Heart left ventricle (tissue), 16 donors: Measurements from ENCODE around the gene TCF7L2. TPM values are rescaled to one million over a fixed set of nuclear protein-coding genes. Genes with fewer than 3 reads are reported as not detected.
A peak's percentile ranks its signal among the peaks of the same experiment; 100 is the strongest.

ENCODE experiments used
- ATAC-seq, 4 donors: fragments of 200-7000 bp; cut with Tn5 transposase; one replicate each; pipeline ENCODE4 v1.9.1; 2020 to 2022; ENCODE audit warnings: moderate library complexity in 4 of 4, mild to moderate bottlenecking in 3 of 4, moderate number of reproducible peaks in 1 of 4
- DNase-seq, 5 donors: peaks; one replicate each; pipeline ENCODE4 v3.0.0-alpha.2; 2020
- H3K27ac ChIP-seq, 12 donors: fragments of 200-600 bp; sonication (generic) in 4 of 12; one replicate each; pipeline versions ENCODE4 v1.5.0 to v1.8.0; 2016 to 2022; ENCODE audit warnings: mild to moderate bottlenecking in 2 of 12
- H3K27me3 ChIP-seq, 9 donors: fragments of 200-600 bp; sonication (generic) in 2 of 9; one replicate each; pipeline versions ENCODE4 v1.5.1 to v1.8.0; 2016 to 2022; ENCODE audit warnings: mild to moderate bottlenecking in 3 of 9
- H3K36me3 ChIP-seq, 9 donors: fragments of 200-600 bp; sonication (generic) in 2 of 9; one replicate each; pipeline versions ENCODE4 v1.5.0 to v1.8.0; 2018 to 2022; ENCODE audit warnings: mild to moderate bottlenecking in 2 of 9
- H3K4me1 ChIP-seq, 12 donors: fragments of 200-600 bp; sonication (generic) in 4 of 12; one replicate each; pipeline versions ENCODE4 v1.5.0 to v1.8.0; 2016 to 2022; ENCODE audit warnings: mild to moderate bottlenecking in 3 of 12
- H3K4me3 ChIP-seq, 12 donors: fragments of 200-600 bp; sonication (generic) in 4 of 12; one replicate each; pipeline versions ENCODE4 v1.5.0 to v1.8.0; 2017 to 2022; ENCODE audit warnings: mild to moderate bottlenecking in 9 of 12, moderate library complexity in 4 of 12
- H3K9me3 ChIP-seq, 12 donors: fragments of 200-600 bp; sonication (generic) in 4 of 12; one replicate each; pipeline versions ENCODE4 v1.5.0 to v1.8.0; 2016 to 2022; ENCODE audit warnings: mild to moderate bottlenecking in 1 of 12
- CTCF ChIP-seq, 12 donors: fragments of 200-600 bp; sonication (generic) in 4 of 12; IDR thresholded peaks; one replicate each; pipeline versions ENCODE4 v1.5.0 to v1.8.0; 2018 to 2022; ENCODE audit warnings: antibody characterized with exemption in 12 of 12, mild to moderate bottlenecking in 5 of 12
- POLR2A ChIP-seq, 2 donors: fragments of 450-650 bp; IDR thresholded peaks; one replicate each; pipeline ENCODE4 v1.6.1; 2017; ENCODE audit warnings: antibody characterized with exemption in 2 of 2, mild to moderate bottlenecking in 2 of 2, moderate library complexity in 2 of 2
- WGBS, 4 donors: extraction: QIAGEN DNeasy Blood & Tissue Kit in 2 of 4; methylation state at CpG; one replicate each; pipeline versions ENCODE4 v1.1.5 to v1.1.7; 2013 to 2018; 5-methylcytosine and 5-hydroxymethylcytosine counted together
- intact Hi-C, 10 donors: fragments of 100-400 bp; cut with DNase I; formaldehyde crosslinking; loops; one replicate each; pipeline versions ENCODE4 v1.11.1 to v1.14.2; 2022
- polyA plus RNA-seq, 2 donors: library from polyadenylated mRNA; stranded (reverse); fragments of 200-250 nt; gene quantifications; one replicate each; pipeline ENCODE4 v1.2.3, GENCODE V29; 2013
- total RNA-seq, 9 donors: library from RNA; depleted of rRNA in 2 of 9; stranded (reverse); fragments of >200 nt in 2 of 9; fragmentation: NEBNext Ultra II Directional in 3 of 9; extraction: Animal tissue kit (Norgen Biotek cat#: 25700) in 3 of 9; gene quantifications; one replicate each; pipeline versions ENCODE4 v1.1.0 to v1.2.4, GENCODE V29; 2016 to 2023
- donor health status: ischemic (EF 13 %, LVEDD 7.1; RV severe dilation, severe dysfunction).
- donor health status: healthy with polysubstance abuse.
- donor health status: DM: no; HTN: yes; CAD: no.
- donor health status: DM: no; HTN: no; CAD: no.
- donor health status: ischemic (EF 25% LVEDD 6.9; RV normal size, moderate dysfunction).
- donor health status: ischemic (EF 25% LVEDD 5.7; RV mildly dilated, moderate dysfunction).
- donor health status: healthy.
- donor health status: DM: yes; HTN: yes; CAD: no.
- donor health status: ischemic (EF 35%, LVEDD 5.7; RV mildly dilated, moderate dysfunction).
- donor health status: nonischemic (EF 11% LVEDD 7.7; RV severe dilation, severe dysfunction).
- donor health status: DM: yes; HTN: yes; CAD: no.
- donor health status: PGD.
- donor health status: ischemic (EF 29% LVEDD 5.4; RV normal size, mild dysfunction).
- donor health status: nonischemic (EF 23%, LVEDD 6.1; RV moderate dilation, normal function).

Gene TCF7L2
- total and polyA plus RNA-seq, 11 donors: 4.3 to 17.5 (median 8.4) TPM

DNA sequence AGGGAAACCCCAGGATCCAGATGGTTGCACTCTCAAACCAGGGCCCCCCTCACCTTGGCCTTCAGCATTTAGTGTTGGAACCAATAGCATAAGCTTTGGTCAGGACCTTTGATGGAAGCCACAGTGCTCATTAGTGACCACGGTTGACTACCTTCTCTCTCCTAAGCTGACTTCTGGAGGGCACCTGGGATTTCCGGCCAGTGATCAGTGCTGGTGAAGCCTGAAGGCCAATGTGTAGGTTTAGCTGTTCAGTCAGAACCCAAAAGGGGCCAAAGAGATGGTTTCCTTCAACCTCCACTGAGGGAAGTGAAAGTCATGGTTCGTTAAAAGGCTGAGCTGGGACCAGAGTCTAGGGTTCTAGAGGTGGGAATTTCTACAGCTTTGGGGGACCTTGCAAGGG lies 46.4 kb downstream of the TCF7L2 start:
- DNase-seq (no peak), ATAC-seq (no peak)
- Histone ChIP-seq H3K4me1 (peaks cover 0 to 47% (median 24%) of the 10 kb centered on the region in 12 donors), H3K9me3 (no peaks in the 10 kb centered on the region), H3K27me3 (no peaks in the 10 kb centered on the region), H3K27ac (no peak overlapping the region), H3K36me3 (no peaks in the 10 kb centered on the region), H3K4me3 (no peak overlapping the region)
- WGBS, 4 donors: 90 to 97% (median 94%) methylated on average over 3 of the region's 3 CpGs
- no peak for TF ChIP-seq POLR2A (IDR thresholded peaks at IDR 0.05)
- no peak for TF ChIP-seq CTCF (IDR thresholded peaks at IDR 0.05)
- intact Hi-C loops: no loop called here

GRCh38 chr10:112999102-112999501 lies 49.1 kb downstream of the TCF7L2 start:
- 86 to 95% (median 92%) methylated on average over 4 of the region's 4 CpGs for WGBS, 4 donors
- peaks cover 0 to 70% (median 34%) of the 10 kb centered on the region in 12 donors for H3K4me1 ChIP-seq
- no peak for TF ChIP-seq POLR2A (IDR thresholded peaks at IDR 0.05)
- TF ChIP-seq CTCF (IDR thresholded peaks at IDR 0.05): no peak
- peak overlapping the region in 1 of 12 donors; percentile 5 for H3K27ac ChIP-seq
- ATAC-seq (no peak), DNase-seq (no peak)
- no peaks in the 10 kb centered on the region for H3K36me3 ChIP-seq
- no peaks in the 10 kb centered on the region for H3K27me3 ChIP-seq
- intact Hi-C loops: no loop called here
- H3K9me3 ChIP-seq: no peaks in the 10 kb centered on the region
- H3K4me3 ChIP-seq: no peak overlapping the region

- Histone ChIP-seq H3K4me3 (no peak overlapping the region), H3K27me3 (no peaks in the 10 kb centered on the region), H3K9me3 (no peaks in the 10 kb centered on the region), H3K36me3 (no peaks in the 10 kb centered on the region), H3K27ac (peak overlapping the region in 10 of 12 donors; percentile 16 to 60 (median 33)), H3K4me1 (peaks cover 0 to 73% (median 37%) of the 10 kb centered on the region in 12 donors)
- intact Hi-C loops: loop anchor here in 1 of 10 donors (10.0 kb wide), 1 partner anchor 46 kb away; the partner anchor contains the start of gene TCF7L2
- peak; percentile 1 to 39 (median 25) for ATAC-seq
- 68 to 71% (median 69%) methylated on average over 6 of the region's 6 CpGs for WGBS, 4 donors
- DNase-seq: no peak
- TF ChIP-seq POLR2A (IDR thresholded peaks at IDR 0.05): no peak
- no peak for TF ChIP-seq CTCF (IDR thresholded peaks at IDR 0.05)
Observed at GRCh38 chr10:113000442-113000841, 50.4 kb downstream of the TCF7L2 start.

DNA sequence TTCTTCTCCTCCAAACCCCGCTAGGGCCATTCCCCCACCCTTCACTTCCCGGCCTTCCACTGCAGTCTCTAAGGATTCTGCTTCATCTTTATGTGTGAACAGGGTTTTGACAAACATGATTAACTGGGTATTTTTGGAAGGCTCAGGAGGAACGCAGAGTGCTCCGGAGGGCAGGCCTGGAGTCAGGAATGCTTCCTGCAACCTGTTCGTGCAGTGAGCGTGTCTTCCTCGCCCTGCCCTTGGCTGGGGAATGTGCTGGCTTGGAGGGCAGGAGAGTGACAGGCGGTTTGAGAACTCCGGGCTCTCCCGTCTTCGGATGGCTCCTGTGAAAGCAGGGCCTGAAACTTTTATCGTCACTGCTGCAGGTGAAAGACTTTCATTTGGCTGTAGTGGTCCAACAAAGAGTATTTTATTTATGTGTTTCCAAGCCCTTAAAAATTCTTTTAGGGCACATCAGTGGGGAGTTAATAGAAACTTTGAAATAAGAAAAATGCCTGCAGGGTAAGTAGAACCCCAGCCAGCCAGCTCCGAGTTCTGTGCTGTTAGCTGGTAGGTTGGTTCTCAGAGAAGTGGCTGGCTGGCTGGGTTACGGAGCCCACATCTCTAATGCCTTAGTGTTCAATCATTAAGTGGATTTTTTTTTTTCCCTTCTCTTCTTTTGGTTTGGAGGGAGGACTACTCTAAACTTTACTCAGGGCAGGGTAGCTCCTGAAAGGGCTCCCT lies 51.0 kb downstream of the TCF7L2 start:
- DNase-seq (peak in 2 of 5 donors; percentile 62 to 70), ATAC-seq (peak; percentile 59 to 90 (median 85))
- Histone ChIP-seq H3K4me3 (peak overlapping the region in 1 of 12 donors; percentile 2), H3K36me3 (no peaks in the 10 kb centered on the region), H3K9me3 (no peaks in the 10 kb centered on the region), H3K4me1 (peaks cover 0 to 74% (median 40%) of the 10 kb centered on the region in 12 donors), H3K27me3 (no peaks in the 10 kb centered on the region), H3K27ac (peak overlapping the region in 10 of 12 donors; percentile 16 to 60 (median 33))
- WGBS, 4 donors: 50 to 66% (median 60%) methylated on average over 14 of the region's 14 CpGs
- intact Hi-C loops: loop anchor here in 1 of 10 donors (10.0 kb wide), 1 partner anchor 46 kb away; the partner anchor contains the start of gene TCF7L2
- TF ChIP-seq POLR2A (IDR thresholded peaks at IDR 0.05): no peak
- TF ChIP-seq CTCF (IDR thresholded peaks at IDR 0.05): peak in 5 of 12 donors; percentile 6 to 33 (median 18)
